Astrocyte (in vitro differentiated cells and primary cell): ENCODE data around the gene RBM47. TPM values are rescaled to one million over a fixed set of nuclear protein-coding genes. Genes with fewer than 3 reads are reported as not detected.

Source experiments
- DNase-seq: peaks from one replicate; pipeline ENCODE4 v3.0.0-alpha.2; 2010; ENCODE audit warnings: low read depth
- FAIRE-seq: peaks from 2 replicates; lab custom pipeline; 2011; peaks lifted over from hg19 to GRCh38; lab: Jason Lieb, UNC
- H2AFZ ChIP-seq: 2 replicates; pipeline ENCODE4 v1.6.0; 2012; ENCODE audit warnings: low read depth, low read length, inconsistent platforms
- H3K27ac ChIP-seq: 2 replicates; pipeline ENCODE4 v1.5.1; 2011; ENCODE audit warnings: low read depth, low read length, inconsistent platforms
- H3K27me3 ChIP-seq: 2 replicates; pipeline ENCODE4 v1.6.0; 2011; ENCODE audit warnings: low read length, inconsistent platforms; ENCODE audit not compliant: insufficient read depth
- H3K36me3 ChIP-seq: 2 replicates; pipeline ENCODE4 v1.5.1; 2011; ENCODE audit warnings: low read length, inconsistent platforms; ENCODE audit not compliant: insufficient read depth
- H3K4me1 ChIP-seq: 2 replicates; pipeline ENCODE4 v1.5.1; 2011; ENCODE audit warnings: low read length, inconsistent platforms; ENCODE audit not compliant: insufficient read depth
- H3K4me2 ChIP-seq: 2 replicates; pipeline ENCODE4 v1.6.0; 2012; ENCODE audit warnings: low read length, inconsistent platforms
- H3K4me3 ChIP-seq: 2 replicates; pipeline ENCODE4 v1.5.1; 2011; ENCODE audit warnings: low read depth, mild to moderate bottlenecking, low read length, inconsistent platforms; ENCODE audit not compliant: insufficient read depth
- H3K79me2 ChIP-seq: 2 replicates; pipeline ENCODE4 v1.6.0; 2012; ENCODE audit warnings: mild to moderate bottlenecking, low read length, inconsistent platforms; ENCODE audit not compliant: insufficient read depth
- H3K9ac ChIP-seq: 2 replicates; pipeline ENCODE4 v1.6.0; 2012; ENCODE audit warnings: mild to moderate bottlenecking, low read length, inconsistent platforms
- H3K9me3 ChIP-seq: 2 replicates; pipeline ENCODE4 v1.5.1; 2012; ENCODE audit warnings: low read depth, mild to moderate bottlenecking, low read length, inconsistent platforms; ENCODE audit not compliant: insufficient read depth
- H4K20me1 ChIP-seq: 2 replicates; pipeline ENCODE4 v1.6.0; 2012; ENCODE audit warnings: low read length, inconsistent platforms; ENCODE audit not compliant: insufficient read depth
- H3K27ac Mint-ChIP-seq: one replicate; pipeline ENCODE4 v1.8.0; 2021; ENCODE audit warnings: mild to moderate bottlenecking, mixed read lengths; ENCODE audit not compliant: unreplicated experiment
- H3K27me3 Mint-ChIP-seq: one replicate; pipeline ENCODE4 v1.8.0; 2021; ENCODE audit warnings: low read depth, mixed read lengths; ENCODE audit not compliant: unreplicated experiment
- H3K36me3 Mint-ChIP-seq: one replicate; pipeline ENCODE4 v1.8.0; 2021; ENCODE audit warnings: low read depth, mixed read lengths; ENCODE audit not compliant: unreplicated experiment
- H3K4me1 Mint-ChIP-seq: one replicate; pipeline ENCODE4 v1.8.0; 2021; ENCODE audit warnings: low read depth, mixed read lengths; ENCODE audit not compliant: unreplicated experiment
- H3K4me3 Mint-ChIP-seq: one replicate; pipeline ENCODE4 v1.8.0; 2021; ENCODE audit warnings: mild to moderate bottlenecking, moderate library complexity, mixed read lengths; ENCODE audit not compliant: unreplicated experiment
- H3K9me3 Mint-ChIP-seq: one replicate; pipeline ENCODE4 v1.8.0; 2021; ENCODE audit warnings: mild to moderate bottlenecking, mixed read lengths; ENCODE audit not compliant: unreplicated experiment
- EZH2 ChIP-seq: IDR thresholded peaks from 2 replicates; pipeline ENCODE4 v1.6.1; 2012; ENCODE audit warnings: mild to moderate bottlenecking, low read length, inconsistent platforms; ENCODE audit not compliant: insufficient read depth
- total RNA-seq: library from RNA; stranded (reverse); gene quantifications from 2 replicates; pipeline ENCODE4 v1.2.1, GENCODE V29; 2021
- TF ChIP-seq, protein P1 (sequence below): IDR thresholded peaks from 2 replicates; pipeline ENCODE4 v1.5.1; 2011; ENCODE audit warnings: low read depth, mild to moderate bottlenecking, inconsistent platforms, low read length, moderate library complexity; ENCODE audit not compliant: insufficient read depth

Gene RBM47
- total RNA-seq, 1 donor from 2014 or later = 2.9 TPM

DNA sequence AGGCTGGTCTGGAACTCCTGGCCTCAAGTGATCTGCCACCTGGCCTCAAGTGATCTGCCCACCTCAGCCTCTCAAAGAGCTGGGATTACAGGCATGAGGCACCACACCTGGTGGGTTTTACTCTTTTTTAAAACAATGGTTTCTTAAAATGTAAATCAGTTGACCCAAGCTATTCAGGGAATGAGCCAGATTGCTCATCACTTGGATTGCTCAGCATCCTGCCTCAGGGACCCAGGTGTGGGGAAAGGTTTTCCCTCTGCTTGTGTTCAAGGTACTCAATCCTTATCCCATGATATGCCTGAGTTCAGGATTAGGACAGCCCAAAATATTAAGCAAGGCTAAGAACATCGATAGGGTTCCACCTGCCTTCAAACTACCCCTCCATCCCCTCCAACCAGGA, 227.1 kb downstream of the RBM47 start:
- no peak overlapping the region for H3K27ac ChIP-seq
- H3K79me2 ChIP-seq = no peaks in the 10 kb centered on the region
- no peak for FAIRE-seq
- no peaks in the 10 kb centered on the region for H4K20me1 ChIP-seq
- no peaks in the 10 kb centered on the region for H3K4me1 ChIP-seq
- DNase-seq = no peak
- Mint-ChIP-seq H3K27me3 (peaks cover 6% of the 10 kb centered on the region), H3K27ac (no peak overlapping the region), H3K9me3 (peaks cover 8% of the 10 kb centered on the region), H3K4me3 (no peak overlapping the region), H3K36me3 (no peaks in the 10 kb centered on the region), H3K4me1 (peaks cover 6% of the 10 kb centered on the region)
- no peak overlapping the region for H2AFZ ChIP-seq
- H3K27me3 ChIP-seq = no peaks in the 10 kb centered on the region
- H3K36me3 ChIP-seq = no peaks in the 10 kb centered on the region
- H3K4me3 ChIP-seq = no peak overlapping the region
- no peak overlapping the region for H3K9ac ChIP-seq
- H3K9me3 ChIP-seq = no peaks in the 10 kb centered on the region
- TF ChIP-seq EZH2 = no peak
- TF ChIP-seq, protein P1, sequence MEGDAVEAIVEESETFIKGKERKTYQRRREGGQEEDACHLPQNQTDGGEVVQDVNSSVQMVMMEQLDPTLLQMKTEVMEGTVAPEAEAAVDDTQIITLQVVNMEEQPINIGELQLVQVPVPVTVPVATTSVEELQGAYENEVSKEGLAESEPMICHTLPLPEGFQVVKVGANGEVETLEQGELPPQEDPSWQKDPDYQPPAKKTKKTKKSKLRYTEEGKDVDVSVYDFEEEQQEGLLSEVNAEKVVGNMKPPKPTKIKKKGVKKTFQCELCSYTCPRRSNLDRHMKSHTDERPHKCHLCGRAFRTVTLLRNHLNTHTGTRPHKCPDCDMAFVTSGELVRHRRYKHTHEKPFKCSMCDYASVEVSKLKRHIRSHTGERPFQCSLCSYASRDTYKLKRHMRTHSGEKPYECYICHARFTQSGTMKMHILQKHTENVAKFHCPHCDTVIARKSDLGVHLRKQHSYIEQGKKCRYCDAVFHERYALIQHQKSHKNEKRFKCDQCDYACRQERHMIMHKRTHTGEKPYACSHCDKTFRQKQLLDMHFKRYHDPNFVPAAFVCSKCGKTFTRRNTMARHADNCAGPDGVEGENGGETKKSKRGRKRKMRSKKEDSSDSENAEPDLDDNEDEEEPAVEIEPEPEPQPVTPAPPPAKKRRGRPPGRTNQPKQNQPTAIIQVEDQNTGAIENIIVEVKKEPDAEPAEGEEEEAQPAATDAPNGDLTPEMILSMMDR = no peak
- no peak overlapping the region for H3K4me2 ChIP-seq

DNA sequence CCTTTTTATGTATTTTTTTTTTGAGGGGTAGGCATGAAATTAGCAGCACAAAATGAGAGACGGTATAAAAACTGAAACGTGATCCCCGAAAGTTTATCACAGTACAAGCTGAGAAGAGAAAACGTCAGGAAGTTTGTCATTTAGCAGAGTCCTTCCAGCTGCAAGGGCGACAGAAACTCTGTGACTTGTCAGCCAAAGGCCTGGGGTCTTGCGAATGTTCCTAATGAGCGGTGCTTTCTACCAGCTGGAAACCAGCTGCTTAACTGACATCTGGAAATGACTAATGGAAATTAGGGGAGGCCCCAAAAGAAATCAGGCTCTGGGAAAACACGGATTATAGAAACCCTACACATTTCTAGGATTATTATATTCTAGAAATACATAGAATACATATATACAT, 228.0 kb downstream of the RBM47 start:
- H2AFZ ChIP-seq = no peak overlapping the region
- no peaks in the 10 kb centered on the region for H3K79me2 ChIP-seq
- H3K27me3 ChIP-seq = no peaks in the 10 kb centered on the region
- H3K4me1 ChIP-seq = no peaks in the 10 kb centered on the region
- H3K36me3 ChIP-seq = no peaks in the 10 kb centered on the region
- no peak overlapping the region for H3K9ac ChIP-seq
- no peak overlapping the region for H3K4me3 ChIP-seq
- DNase-seq (no peak), FAIRE-seq (no peak)
- no peak overlapping the region for H3K27ac ChIP-seq
- peaks cover 5% of the 10 kb centered on the region for H3K9me3 Mint-ChIP-seq
- no peaks in the 10 kb centered on the region for H3K9me3 ChIP-seq
- no peak overlapping the region for H3K27ac Mint-ChIP-seq
- no peaks in the 10 kb centered on the region for H4K20me1 ChIP-seq
- peaks cover 6% of the 10 kb centered on the region for H3K27me3 Mint-ChIP-seq
- no peaks in the 10 kb centered on the region for H3K36me3 Mint-ChIP-seq
- TF ChIP-seq, protein P1 = no peak
- no peak for TF ChIP-seq EZH2
- no peak overlapping the region for H3K4me3 Mint-ChIP-seq
- H3K4me2 ChIP-seq = no peak overlapping the region
- peaks cover 6% of the 10 kb centered on the region for H3K4me1 Mint-ChIP-seq

DNA sequence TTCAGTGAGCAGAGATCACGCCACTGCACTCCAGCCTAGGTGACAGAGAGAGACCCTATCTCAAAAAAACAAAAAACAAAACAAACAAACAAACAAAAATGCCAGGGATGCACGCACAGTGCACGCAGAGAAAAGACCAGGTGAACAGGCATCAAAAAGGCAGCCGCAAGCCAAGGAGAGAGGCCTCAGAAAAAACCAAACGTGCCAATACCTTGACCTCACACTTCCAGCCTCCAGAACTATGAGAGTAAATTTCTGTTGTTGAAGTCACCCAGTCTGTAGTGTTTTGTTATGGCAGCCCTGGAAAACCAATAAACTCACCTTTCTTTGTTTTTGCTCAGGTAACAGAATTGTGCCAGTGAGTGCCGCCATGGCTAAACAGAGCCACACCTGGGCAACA, 228.6 kb downstream of the RBM47 start:
- no peak for FAIRE-seq
- TF ChIP-seq EZH2 = no peak
- TF ChIP-seq, protein P1 = no peak
- DNase-seq = no peak
- Histone ChIP-seq H3K9me3 (no peaks in the 10 kb centered on the region), H3K27ac (no peak overlapping the region), H3K27me3 (no peaks in the 10 kb centered on the region), H3K4me3 (no peak overlapping the region), H3K36me3 (no peaks in the 10 kb centered on the region), H3K4me1 (no peaks in the 10 kb centered on the region), H4K20me1 (no peaks in the 10 kb centered on the region), H2AFZ (no peak overlapping the region), H3K9ac (no peak overlapping the region), H3K79me2 (no peaks in the 10 kb centered on the region), H3K4me2 (no peak overlapping the region)
- H3K4me3 Mint-ChIP-seq = no peak overlapping the region
- H3K9me3 Mint-ChIP-seq = peaks cover 3% of the 10 kb centered on the region
- H3K36me3 Mint-ChIP-seq = no peaks in the 10 kb centered on the region
- H3K27ac Mint-ChIP-seq = no peak overlapping the region
- peaks cover 10% of the 10 kb centered on the region for H3K4me1 Mint-ChIP-seq
- H3K27me3 Mint-ChIP-seq = peaks cover 6% of the 10 kb centered on the region
